IPS DF 19.7 (cell line): ENCODE data around the gene GNG12.

Experiments used
- DNase-seq: peaks from one replicate; pipeline ENCODE4 v3.0.0-alpha.2; 2013; ENCODE audit warnings: low read depth, low spot score

Gene GNG12

DNA sequence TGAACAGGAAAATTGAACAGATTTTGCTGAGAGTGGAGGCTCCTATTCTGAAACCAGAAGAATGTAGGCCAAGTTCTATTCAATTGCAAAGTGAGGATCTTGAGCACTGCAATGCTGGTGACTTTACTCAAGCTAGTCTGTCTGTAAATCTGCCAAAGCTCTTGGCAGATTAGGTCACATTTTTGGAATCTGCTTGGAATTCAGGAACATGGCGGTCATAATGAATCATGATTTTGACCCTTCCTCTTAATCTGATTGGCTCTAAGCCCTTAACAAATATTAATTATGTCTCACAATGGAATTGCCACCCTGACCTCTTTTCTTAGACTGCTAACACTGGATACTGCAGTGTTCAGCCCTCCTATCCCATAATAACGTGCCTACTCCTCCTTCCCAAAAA lies 7.2 kb upstream of the GNG12 start:
- DNase-seq: no peak

DNA sequence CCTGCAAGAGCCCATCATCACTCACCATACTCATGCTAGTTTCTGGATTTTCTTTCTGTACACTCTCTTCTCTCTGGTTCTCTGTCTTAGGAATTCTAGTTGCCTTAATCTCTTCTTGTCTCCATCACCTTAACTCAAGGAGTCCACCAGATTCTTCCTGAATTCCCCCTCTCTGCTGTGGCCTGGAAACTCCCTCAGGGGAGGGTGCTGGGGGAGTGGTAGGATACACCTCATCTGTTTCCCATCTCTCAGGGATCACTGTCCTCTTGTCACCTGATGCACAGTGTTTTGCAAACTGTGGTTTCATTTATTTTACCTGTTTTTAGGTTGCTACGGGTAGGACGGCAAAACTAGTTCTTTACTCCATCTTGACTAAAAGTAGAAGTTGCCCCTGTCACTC lies 6.6 kb upstream of the GNG12 start:
- no peak for DNase-seq

- DNase-seq: no peak
Observed at GRCh38 chr1:67838180-67838910, 5.1 kb upstream of the GNG12 start.

GRCh38 chr1:67836769-67837168 lies 3.5 kb upstream of the GNG12 start:
- no peak for DNase-seq

DNA sequence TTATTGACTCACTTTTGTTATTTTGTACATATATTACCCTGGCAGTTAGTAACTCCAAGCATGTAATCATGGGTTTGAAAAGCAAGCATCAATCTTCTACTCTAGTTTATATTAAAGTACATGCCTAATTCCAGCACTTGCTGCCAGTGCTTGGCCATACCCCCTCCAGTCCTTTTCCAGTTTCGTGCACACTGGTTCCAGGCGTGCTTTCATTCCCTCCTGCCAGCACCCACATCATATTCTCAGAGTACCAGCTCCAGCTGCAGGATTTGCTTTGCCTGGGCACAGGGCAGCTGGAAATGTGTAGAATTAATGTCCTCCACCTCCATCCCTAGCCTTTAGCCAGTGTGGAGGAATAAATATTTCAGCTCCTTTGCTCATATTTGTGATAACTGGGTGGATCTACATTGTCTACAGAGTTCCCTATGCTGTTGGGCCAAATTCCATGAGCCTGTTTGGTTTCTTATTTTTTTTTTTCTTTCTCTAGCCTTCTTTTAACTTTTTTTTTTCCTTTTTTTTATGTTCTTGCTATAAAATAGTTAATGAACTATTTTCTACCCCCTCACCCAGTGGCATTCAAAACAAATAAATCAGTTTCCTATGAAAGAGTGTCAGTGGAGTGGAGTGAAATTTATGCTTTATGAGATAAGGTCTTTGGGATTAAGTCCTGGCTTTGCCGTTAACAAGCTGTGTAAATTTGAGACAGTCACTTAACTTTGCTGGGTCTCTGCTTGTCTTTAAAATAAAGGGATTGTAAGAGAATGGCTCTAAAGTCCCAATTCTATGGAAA lies 2.6 kb upstream of the GNG12 start:
- DNase-seq: no peak

DNA sequence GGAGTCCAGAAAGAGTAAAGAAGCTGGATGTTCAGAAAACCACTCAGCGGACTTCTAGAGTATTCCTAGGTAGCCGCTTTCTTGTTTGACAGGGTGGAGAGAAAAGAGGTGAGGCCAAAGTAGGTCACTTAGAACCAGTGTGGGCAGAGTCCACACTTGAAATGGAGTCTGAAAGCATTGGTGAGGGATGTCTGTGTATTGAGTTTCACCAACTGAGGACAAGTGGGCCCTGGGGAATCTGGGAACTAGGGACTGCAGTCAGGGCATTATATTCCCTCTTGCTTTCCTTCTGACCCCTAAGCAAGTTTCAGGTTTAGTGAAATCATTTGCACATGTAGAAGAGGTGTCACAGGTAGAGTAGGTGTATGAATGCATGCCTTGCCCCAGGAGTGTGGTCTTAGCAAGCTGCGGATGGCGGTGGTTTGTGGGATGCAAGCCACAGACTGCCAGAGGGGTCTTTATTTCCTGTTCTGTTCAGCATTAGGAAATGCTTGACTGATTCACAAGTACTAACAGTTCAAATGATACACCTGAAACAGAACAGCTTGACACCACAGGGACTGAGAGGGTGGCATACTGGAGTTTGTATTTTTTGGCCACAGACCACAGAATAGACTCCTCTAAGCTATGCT lies 1.1 kb upstream of the GNG12 start:
- DNase-seq: no peak

DNA sequence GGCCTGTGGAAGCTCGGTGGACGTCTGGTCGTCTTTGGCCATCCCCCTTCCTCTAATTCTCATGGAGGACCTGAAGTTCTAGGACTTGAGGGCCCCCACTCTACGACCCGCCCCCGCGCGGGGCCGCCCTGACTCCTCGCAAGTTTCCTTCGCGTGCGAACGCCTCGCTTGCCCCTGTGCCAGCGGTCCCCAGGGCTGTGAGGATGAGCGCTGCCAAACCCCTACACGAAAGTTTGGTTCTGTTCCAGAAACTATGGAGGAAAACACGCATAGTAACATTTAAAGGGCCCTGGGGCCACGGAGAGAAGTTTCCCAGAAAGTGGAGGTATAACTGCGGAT lies 304 bp upstream of the GNG12 start:
- no peak for DNase-seq

- no peak for DNase-seq
Observed at GRCh38 chr1:67831850-67832513, 1.3 kb downstream of the GNG12 start.

- no peak for DNase-seq
Observed at GRCh38 chr1:67830928-67831830, 2.1 kb downstream of the GNG12 start.

DNA sequence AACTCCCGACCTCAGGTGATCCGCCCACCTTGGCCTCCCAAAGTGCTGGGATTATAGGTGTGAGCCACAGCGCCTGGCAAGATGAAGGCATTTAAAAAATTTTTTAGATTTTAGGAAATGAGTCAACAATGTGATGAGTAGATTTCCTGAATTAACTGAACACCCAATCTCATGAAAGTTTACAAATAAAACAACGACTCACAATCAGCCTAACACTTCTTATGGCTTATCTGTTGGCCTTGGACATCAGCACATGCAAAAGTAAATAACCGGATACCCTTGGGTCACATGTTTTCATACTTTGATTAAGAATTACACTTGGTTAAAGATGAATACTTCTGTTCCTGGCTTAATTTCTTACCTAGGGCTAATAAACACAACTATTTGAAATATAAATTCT lies 3.0 kb downstream of the GNG12 start:
- no peak for DNase-seq

- DNase-seq: no peak
Observed at GRCh38 chr1:67827688-67828087, 5.6 kb downstream of the GNG12 start.

GRCh38 chr1:67825591-67825990 lies 7.7 kb downstream of the GNG12 start:
- no peak for DNase-seq

GRCh38 chr1:67824766-67825165 lies 8.5 kb downstream of the GNG12 start:
- no peak for DNase-seq

DNA sequence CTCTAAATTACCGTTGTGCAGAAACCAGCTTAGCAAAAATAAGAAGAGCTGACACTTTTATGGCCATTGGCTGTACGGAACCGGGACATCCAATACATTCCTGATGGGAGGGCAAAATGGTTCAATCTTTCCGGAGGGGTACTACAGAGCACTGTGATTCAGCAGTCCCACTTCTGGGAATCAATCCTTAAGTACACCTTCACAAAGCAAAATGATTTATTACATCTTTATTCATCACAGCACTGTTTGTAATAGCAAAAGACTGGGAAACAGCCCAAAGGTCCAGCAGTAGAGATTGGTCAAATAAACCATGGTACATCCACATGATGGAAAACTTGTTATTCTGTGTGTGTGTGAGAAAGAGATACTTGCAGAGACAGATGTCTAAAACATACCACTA lies 9.7 kb downstream of the GNG12 start:
- no peak for DNase-seq

- DNase-seq: no peak
Observed at GRCh38 chr1:67821263-67821662, 12.0 kb downstream of the GNG12 start.

DNA sequence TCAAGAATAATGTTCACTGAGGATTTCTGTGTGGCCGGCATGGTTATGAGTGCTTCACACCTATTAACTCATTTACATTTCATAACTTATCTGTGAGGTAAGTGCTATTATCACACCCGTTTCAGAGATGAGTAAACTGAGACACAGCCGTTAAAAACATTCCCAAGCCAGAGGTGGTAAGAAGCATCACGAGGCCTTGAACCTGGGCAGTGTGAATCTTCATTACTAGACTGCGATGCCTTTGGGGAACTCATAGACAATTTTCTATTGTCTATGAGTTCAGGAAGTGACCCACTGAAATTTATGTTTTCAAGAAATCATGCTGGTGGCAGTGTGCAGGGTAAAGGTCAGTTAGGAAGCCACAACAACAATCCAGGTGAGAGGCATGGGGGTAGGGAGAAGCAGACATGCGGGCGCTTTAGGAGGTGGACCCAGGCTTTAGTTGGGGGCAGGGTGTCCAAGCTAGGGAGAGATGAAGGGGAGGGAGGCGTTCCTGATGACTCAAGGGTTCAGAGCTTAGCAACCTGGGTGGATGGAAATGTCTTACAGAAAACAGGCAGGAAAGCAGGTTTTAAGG lies 14.5 kb downstream of the GNG12 start:
- no peak for DNase-seq

DNA sequence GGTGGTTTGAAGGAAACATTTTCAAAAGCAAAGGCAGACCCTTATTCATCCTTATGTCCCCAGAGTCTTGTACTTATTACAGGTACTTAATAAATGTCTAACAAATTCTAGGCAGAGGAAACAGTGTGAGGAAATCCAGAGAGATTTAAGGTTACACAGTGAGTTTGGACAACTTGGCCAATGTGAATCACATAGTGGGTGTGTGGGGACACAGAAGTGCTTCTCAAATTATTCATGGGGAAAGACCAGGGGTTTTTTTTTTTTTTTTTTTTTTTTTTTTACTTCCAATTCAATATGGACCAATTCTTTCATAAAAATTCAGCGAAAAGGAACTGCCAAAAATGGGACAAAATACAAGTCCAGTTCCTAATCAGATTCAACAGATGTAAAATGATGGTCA lies 15.1 kb downstream of the GNG12 start:
- DNase-seq: no peak

- DNase-seq: no peak
Observed at GRCh38 chr1:67817319-67817718, 15.9 kb downstream of the GNG12 start.

- DNase-seq: no peak
Observed at GRCh38 chr1:67816506-67816905, 16.8 kb downstream of the GNG12 start.

DNA sequence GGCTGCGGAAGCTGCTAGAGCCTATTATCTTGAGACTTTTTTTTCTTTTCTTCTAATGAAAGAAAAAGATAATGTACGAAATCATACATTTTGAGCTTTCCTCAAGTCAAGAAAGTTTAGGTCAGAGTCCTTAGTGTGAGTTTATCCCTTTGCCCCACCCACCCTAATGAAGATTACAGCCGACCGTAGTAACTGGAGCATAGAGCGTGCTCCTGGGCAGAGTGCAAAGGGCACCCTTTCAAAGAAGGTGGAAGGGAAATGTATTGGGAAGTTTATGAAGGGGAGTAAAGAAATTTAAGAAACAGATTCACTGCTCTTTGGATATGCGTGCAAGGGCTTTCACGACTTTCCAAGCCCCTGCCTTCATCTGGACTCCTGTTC lies 17.2 kb downstream of the GNG12 start:
- DNase-seq: no peak
